Left lung (tissue), 10 donors: Measurements from ENCODE around the gene PAK1IP1. TPM values are rescaled to one million over a fixed set of nuclear protein-coding genes. Genes with fewer than 3 reads are reported as not detected.
"Not testable (repeated sequence)": the region's sequence is repeated elsewhere in the genome, so short reads cannot be mapped to it uniquely, and the experiment has no call there.

Source experiments
- ATAC-seq: fragments of 200-7000 bp; cut with Tn5 transposase; one replicate; pipeline ENCODE4 v1.9.1; 2020; ENCODE audit warnings: moderate library complexity
- DNase-seq, 4 donors: peaks; one replicate each; pipeline ENCODE4 v3.0.0-alpha.2; 2013 to 2020
- H3K27ac ChIP-seq, 2 donors: fragments of 200-600 bp; sonication (generic) in 1 of 2; one replicate each; pipeline versions ENCODE4 v1.5.0 to v1.8.0; 2020 to 2021
- H3K27me3 ChIP-seq, 2 donors: fragments of 200-600 bp; sonication (generic) in 1 of 2; one replicate each; pipeline versions ENCODE4 v1.5.0 to v1.8.0; 2020 to 2021
- H3K36me3 ChIP-seq, 2 donors: fragments of 200-600 bp; sonication (generic) in 1 of 2; one replicate each; pipeline versions ENCODE4 v1.5.0 to v1.8.0; 2020 to 2021
- H3K4me1 ChIP-seq, 2 donors: fragments of 200-600 bp; one replicate each; pipeline ENCODE4 v1.8.0; 2021
- H3K4me3 ChIP-seq, 2 donors: fragments of 200-600 bp; sonication (generic) in 1 of 2; one replicate each; pipeline versions ENCODE4 v1.5.0 to v1.8.0; 2020 to 2021; ENCODE audit warnings: mild to moderate bottlenecking in 1 of 2
- H3K9me3 ChIP-seq, 2 donors: fragments of 200-600 bp; sonication (generic) in 1 of 2; one replicate each; pipeline versions ENCODE4 v1.5.0 to v1.8.0; 2020 to 2021
- intact Hi-C, 2 donors: fragments of 100-400 bp; cut with DNase I; formaldehyde crosslinking; loops; one replicate each; pipeline versions ENCODE4 v1.11.2 to v1.14.2; 2022
- polyA plus RNA-seq, 6 donors: library from polyadenylated mRNA; unstranded; fragments of 120-200 nt; gene quantifications; one replicate each; pipeline ENCODE4 v1.2.1, GENCODE V29; 2013; ENCODE audit not compliant: insufficient read length in 6 of 6
- total RNA-seq, 2 donors: library from RNA; stranded (reverse); fragmentation: NEBNext Ultra II Directional; extraction: Animal tissue kit (Norgen Biotek cat#: 25700); gene quantifications; one replicate each; pipeline ENCODE4 v1.2.1, GENCODE V29; 2021
- TF ChIP-seq, protein P1 (sequence below), 2 donors: fragments of 200-600 bp; sonication (generic) in 1 of 2; IDR thresholded peaks; one replicate each; pipeline versions ENCODE4 v1.5.0 to v1.8.0; 2021; ENCODE audit warnings: antibody characterized with exemption in 2 of 2
- donor health status: DM: no; HTN: yes; CAD: no.
- donor health status: DM: no; HTN: no; CAD: no.

Gene PAK1IP1
- total and polyA plus RNA-seq, 8 donors = 9.6 to 25.0 (median 21.3) TPM

DNA sequence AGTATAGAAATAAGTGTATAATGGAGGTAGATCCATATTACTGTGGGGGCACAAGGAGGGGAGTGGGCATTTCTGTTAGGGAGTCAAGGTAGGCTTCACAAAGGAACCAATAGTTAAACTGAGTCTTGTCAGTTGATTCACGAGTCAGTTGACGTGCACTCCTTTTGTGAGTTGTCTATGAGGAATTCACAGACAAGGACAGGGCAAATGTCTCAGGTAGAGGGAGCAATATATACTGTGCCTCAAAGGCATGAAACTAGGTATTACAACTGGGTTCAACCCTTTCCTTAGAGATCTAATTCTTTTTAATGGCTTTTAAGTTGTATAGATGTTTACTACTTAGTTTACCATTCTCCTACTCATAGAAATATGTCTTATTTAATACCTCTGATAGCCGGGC lies 39.1 kb downstream of the PAK1IP1 start:
- TF ChIP-seq, protein P1, sequence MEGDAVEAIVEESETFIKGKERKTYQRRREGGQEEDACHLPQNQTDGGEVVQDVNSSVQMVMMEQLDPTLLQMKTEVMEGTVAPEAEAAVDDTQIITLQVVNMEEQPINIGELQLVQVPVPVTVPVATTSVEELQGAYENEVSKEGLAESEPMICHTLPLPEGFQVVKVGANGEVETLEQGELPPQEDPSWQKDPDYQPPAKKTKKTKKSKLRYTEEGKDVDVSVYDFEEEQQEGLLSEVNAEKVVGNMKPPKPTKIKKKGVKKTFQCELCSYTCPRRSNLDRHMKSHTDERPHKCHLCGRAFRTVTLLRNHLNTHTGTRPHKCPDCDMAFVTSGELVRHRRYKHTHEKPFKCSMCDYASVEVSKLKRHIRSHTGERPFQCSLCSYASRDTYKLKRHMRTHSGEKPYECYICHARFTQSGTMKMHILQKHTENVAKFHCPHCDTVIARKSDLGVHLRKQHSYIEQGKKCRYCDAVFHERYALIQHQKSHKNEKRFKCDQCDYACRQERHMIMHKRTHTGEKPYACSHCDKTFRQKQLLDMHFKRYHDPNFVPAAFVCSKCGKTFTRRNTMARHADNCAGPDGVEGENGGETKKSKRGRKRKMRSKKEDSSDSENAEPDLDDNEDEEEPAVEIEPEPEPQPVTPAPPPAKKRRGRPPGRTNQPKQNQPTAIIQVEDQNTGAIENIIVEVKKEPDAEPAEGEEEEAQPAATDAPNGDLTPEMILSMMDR (IDR thresholded peaks at IDR 0.05) = no peak
- H3K27me3 ChIP-seq = no peaks in the 10 kb centered on the region
- no peaks in the 10 kb centered on the region for H3K9me3 ChIP-seq
- H3K27ac ChIP-seq = no peak overlapping the region
- peaks cover 0 to 39% of the 10 kb centered on the region in 2 donors for H3K36me3 ChIP-seq
- DNase-seq = no peak
- intact Hi-C loops = no loop called here
- H3K4me1 ChIP-seq = no peaks in the 10 kb centered on the region
- no peak for ATAC-seq
- H3K4me3 ChIP-seq = no peak overlapping the region

DNA sequence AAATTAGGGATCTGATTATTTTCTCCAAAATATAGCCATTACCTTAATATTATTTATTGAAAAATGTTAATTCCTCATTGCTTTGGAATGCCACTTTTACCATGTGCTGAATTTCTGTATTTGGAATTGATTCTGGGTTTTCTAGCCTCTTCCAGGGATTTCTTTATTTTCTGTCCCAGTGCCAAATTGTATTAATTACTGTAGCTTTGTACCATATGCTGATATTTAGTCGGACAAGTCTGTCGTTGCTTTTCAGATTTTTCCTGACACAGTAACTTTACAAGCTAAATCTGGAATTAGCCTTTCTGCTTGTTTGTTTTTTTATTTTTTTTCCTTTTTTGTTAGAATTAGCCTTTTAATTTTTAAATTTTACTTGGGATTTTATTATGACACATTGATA lies 42.0 kb downstream of the PAK1IP1 start:
- H3K4me3 ChIP-seq = no peak overlapping the region
- ATAC-seq = no peak

DNA sequence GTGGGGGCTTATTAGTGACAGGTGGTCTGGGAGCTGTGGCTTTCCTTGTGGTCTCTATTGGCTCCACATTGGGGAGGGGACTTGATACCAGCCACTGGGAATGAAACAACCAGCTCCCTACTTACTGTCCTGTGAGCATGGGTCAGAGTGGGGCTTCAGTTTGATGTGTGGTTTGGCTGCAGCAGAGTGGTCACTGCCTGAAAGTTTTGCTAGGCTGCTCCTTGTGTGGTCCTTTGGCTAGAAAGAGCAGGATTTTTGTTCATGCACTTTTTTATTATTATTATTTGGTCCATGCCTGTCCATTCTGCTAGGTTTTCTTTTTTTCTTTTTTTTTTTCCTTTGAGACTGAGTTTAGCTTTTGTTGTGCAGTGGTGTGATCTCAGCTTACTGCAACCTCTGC lies 45.3 kb downstream of the PAK1IP1 start:
- H3K9me3 ChIP-seq = no peaks in the 10 kb centered on the region
- no peaks in the 10 kb centered on the region for H3K4me1 ChIP-seq
- intact Hi-C loops = no loop called here
- no peaks in the 10 kb centered on the region for H3K27me3 ChIP-seq
- no peak for DNase-seq
- no peak for ATAC-seq
- H3K27ac ChIP-seq = no peak overlapping the region
- H3K4me3 ChIP-seq = no peak overlapping the region
- H3K36me3 ChIP-seq = peaks cover 0 to 6% of the 10 kb centered on the region in 2 donors
- TF ChIP-seq, protein P1 (IDR thresholded peaks at IDR 0.05) = no peak

More for the DNA sequence above, 42.0 kb downstream of the PAK1IP1 start:
- no peaks in the 10 kb centered on the region for H3K27me3 ChIP-seq
- TF ChIP-seq, protein P1 (IDR thresholded peaks at IDR 0.05) = no peak
- no peak overlapping the region for H3K27ac ChIP-seq
- intact Hi-C loops = no loop called here
- DNase-seq = no peak
- no peaks in the 10 kb centered on the region for H3K4me1 ChIP-seq
- peaks cover 0 to 17% of the 10 kb centered on the region in 2 donors for H3K36me3 ChIP-seq
- no peaks in the 10 kb centered on the region for H3K9me3 ChIP-seq

DNA sequence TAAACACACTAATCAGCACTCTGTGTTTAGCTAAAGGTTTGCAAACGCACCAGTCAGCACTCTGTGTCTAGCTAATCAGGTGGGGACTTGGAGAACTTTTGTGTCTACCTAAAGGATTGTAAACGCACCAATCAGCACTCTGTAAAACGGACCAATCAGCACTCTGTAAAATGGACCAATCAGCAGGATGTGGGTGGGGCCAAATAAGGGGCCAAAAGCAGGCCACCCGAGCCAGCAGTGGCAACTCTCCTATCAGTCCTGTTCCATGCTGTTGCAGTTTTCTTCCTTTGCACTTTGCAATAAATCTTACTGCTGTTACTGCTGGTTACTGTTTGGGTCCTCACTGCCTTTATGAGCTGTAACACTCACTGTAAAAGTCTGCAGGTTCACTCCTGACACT lies 46.9 kb downstream of the PAK1IP1 start:
- H3K4me1 ChIP-seq, H3K36me3 ChIP-seq, H3K9me3 ChIP-seq, DNase-seq, H3K4me3 ChIP-seq, H3K27ac ChIP-seq, ATAC-seq, H3K27me3 ChIP-seq, intact Hi-C loops: not testable (repeated sequence)

DNA sequence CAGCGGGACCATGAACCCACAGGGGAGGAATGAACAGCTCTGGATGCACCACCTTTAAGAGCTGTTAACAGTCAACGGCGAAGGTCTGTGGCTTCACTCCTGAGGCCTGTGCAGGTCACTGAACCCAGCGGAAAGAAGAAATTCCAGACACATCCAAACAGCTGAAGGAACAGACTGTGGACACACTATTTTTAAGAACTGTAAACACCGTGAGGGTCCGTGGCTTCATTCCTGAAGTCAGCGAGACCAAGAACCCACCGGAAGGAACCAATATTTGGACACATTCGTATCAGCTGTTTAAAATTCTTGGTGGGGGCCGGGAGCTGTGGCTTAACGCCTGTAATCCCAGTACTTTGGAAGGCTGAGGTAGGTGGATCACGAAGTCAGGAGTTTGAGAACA lies 47.5 kb downstream of the PAK1IP1 start:
- DNase-seq (no peak), ATAC-seq (no peak)
- intact Hi-C loops = no loop called here
- TF ChIP-seq, protein P1 (IDR thresholded peaks at IDR 0.05) = no peak
- peaks cover 0 to 6% of the 10 kb centered on the region in 2 donors for H3K36me3 ChIP-seq
- no peaks in the 10 kb centered on the region for H3K9me3 ChIP-seq
- H3K27ac ChIP-seq = no peak overlapping the region
- H3K27me3 ChIP-seq = no peaks in the 10 kb centered on the region
- peaks cover 3 to 9% of the 10 kb centered on the region in 2 donors for H3K4me1 ChIP-seq
- no peak overlapping the region for H3K4me3 ChIP-seq

DNA sequence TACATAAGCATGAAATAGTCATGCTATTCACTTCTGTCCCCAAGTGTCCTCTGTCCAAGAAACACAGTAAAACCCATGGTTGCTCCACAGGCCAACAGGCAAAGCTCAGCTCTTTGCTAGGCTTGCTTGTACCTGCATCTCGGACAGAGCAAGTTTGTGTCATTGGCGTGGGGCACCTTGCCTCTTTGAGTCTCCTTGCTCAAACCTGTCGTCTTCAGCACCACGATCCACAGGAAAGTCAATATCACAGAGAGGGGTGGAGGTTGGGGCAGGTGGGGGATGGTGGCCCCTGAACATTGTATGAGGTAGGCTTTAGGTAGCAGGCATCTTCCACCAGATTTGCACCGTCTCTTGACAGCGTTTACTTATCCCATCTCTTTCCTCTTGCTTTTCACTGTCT lies 48.7 kb downstream of the PAK1IP1 start:
- no peak overlapping the region for H3K4me3 ChIP-seq

More for the DNA sequence above, 48.7 kb downstream of the PAK1IP1 start:
- TF ChIP-seq, protein P1 (IDR thresholded peaks at IDR 0.05) = no peak
- DNase-seq = no peak
- Histone ChIP-seq H3K27ac (no peak overlapping the region), H3K36me3 (peaks cover 0 to 6% of the 10 kb centered on the region in 2 donors), H3K27me3 (no peaks in the 10 kb centered on the region), H3K9me3 (no peaks in the 10 kb centered on the region), H3K4me1 (peaks cover 3 to 14% of the 10 kb centered on the region in 2 donors)
- no peak for ATAC-seq
- intact Hi-C loops = no loop called here
